Stimulated activated CD4-positive, alpha-beta T cell treated with anti-CD3 and anti-CD28 coated beads, Interleukin-2, amount 100 ng/mL, for 24 hours (primary cell): Measurements from ENCODE around the gene SHC1.

Experiments used
- DNase-seq, 2 donors: peaks; one replicate each; pipeline ENCODE4 v3.0.0-alpha.2; 2020

SHC1 gene

DNA sequence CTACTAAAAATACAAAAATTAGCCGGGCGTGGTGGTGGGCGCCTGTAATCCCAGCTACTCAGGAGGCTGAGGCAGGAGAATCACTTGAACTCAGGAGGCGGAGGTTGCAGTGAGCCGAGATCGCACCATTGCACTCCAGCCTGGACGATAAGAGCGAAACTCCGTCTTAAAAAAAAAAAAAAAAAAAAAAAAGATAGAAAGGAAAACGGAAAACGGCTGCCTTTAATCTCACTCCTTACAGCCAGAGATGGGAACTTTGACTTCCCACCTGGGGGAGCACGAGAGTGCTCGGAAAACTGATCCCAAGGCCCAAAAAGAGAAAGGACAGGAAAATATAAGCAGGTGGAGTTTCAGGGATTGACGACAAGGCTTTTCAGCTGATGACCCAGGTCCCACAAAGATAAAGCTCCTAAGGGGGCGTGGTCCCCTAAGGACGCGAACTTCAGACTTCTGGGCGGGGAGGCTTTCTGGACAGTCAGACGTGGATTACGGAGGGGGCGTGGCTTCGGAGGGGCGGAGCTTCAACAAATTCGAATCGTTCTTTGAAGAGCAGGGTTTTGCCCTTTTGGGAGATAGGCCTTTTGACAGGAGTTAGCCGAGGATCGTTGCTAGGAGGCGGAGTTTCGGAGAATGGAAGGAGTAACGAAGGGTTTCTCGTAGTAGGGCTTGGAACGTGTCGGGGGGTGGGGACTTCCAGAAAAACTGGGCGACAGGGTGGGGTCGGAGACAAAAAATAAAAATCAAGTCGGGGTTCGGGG, 3.0 kb upstream of the SHC1 start:
- peak; percentile 94 to 97 for DNase-seq

DNA sequence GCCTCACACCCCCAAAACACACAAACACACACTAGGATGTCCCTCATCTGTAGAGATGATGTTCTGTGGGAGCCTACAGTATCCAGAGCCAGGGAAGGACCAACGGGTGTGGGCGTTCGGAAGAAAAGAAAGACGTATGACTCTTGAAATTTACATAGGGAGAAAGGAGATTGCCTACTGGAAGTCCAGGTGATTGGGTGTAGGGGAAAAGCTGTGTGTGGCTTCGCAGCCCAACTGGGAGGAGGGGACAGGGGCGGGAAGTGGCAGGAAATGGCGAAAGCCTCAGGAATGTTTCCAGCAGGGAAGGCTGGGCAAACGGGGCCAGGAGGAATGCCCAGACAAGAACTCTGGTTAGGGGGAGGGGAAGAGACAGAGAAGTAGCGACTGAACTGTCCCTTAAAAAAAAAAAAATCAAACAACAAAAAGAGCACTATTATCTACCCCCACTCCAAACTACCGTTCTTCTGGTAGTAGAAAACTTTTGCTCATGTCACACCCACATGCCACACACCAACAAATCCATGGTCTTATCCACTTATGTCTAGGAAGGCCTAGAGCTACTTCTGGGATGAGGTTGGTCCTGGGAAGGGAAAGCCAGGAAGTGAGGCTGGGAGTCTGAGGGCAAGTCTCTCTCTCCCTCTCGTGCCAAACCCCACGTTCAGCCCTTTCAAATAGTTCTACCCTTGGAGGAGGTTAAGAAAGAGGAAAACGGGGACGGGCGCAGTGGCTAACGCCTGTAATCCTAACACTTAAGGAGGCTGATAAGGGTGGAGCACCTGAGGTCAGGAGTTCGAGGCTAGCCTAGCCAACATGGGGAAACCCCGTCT, 2.2 kb upstream of the SHC1 start:
- DNase-seq: no peak

DNA sequence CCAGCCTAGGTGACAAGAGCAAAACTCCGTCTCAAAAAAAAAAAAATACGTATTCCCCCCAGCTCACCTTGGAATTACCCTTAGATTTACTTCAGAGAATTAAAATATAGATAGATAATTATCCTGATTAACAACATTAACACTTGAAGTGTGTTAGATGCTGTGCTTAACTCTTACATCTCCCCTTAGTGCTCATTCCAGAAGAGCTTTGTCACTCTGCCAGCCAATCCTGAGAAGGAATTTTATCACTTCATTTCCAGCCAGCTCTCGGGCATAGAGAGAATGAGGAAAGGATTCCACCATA, 1.6 kb upstream of the SHC1 start:
- no peak for DNase-seq

DNA sequence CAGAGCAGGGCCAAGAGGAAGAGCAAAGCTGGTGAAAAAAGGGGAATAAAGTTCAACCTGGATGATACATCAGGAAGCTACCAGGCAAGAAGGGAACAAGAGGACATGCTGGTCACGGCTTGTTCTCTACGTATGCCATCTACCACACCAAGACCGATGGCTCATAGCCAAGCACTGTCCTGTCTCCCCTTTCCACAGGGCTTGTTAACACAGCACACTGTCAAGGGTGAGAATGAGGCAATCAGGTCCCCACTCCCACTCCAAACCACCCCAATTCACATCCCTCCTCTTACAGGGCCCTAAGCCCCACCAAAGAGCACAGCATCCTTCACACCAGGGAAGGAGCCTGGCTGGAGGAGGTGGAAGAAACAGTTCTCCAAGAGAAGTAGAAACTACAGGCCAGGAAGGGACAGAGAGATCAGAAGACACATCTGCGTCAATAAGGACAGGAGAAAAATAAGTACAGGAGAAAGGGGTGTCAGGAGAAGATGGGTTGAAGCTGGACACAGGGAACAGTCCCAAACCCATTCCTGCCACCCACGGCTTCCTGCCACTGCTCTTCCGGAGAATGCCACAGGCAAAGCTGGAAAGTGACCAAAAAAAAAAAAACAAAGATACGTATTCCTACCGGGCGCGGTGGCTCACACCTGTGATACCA, 923 bp upstream of the SHC1 start:
- no peak for DNase-seq

DNA sequence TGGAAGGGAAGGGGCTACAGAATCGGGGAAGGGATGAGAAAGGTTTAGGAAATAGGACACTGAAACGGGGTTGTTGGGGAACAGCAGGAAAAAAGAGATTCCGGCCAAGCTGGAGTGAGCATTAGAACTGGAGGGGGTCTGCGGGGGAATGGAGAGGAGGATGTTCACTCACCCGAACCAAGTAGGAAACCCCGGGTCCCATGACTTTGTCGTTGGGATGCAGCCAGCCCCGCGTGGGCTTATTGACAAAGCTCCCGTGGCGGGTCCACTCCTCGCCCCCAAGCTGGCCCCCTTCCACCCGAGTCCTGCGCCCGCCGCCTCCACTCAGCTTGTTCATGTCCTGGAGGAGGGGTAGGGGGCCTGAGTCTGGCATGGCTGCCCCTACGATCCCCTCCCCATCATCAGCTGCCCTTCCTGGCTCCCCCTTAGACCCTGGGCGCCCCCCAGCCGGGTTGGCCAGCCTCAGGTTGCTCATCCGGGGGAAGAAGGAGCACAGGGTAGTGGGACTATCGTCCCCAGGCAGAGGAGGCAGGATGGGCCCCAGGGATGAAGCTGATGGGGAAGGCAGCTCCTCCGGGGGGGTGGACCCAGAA, 591 bp downstream of the SHC1 start:
- no peak for DNase-seq

DNA sequence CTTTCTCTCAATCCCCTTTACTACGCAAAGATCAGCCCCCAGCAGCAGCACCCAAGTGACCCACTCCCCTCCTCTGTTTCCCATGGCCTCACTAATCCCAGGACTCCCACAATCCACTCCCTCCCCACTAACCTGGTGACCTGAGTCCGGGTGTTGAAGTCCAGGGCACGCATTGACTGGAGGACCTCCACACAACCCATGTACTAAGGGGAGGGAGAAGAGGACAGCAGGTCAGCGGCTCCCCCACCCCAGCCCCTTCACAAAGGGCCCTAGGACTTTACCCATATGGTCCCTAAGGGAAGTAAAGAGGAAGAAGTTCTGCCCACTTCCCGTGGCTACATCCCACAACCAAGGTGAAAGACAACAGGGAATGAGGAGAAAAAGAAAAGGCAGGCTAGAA, 1.3 kb downstream of the SHC1 start:
- no peak for DNase-seq

DNA sequence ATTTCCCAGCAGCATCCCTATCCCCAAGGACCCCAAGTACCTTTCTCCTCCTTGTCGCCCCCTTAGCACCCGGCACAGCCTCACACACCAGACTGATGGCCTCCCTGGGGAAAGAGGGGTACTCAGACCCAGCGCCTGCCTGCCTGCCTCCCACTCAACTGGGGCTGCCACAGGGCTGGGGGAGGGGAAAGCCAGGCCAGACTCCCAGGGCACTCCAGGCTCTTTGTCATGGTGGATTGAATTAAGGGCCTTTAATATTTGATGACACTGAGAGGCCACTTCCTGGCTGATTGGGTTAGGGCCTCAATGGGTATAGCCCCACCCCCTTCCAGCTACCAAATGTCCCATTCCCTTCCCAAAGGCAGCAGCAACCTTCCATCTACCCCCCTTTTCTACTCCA, 1.8 kb downstream of the SHC1 start:
- DNase-seq: no peak

DNA sequence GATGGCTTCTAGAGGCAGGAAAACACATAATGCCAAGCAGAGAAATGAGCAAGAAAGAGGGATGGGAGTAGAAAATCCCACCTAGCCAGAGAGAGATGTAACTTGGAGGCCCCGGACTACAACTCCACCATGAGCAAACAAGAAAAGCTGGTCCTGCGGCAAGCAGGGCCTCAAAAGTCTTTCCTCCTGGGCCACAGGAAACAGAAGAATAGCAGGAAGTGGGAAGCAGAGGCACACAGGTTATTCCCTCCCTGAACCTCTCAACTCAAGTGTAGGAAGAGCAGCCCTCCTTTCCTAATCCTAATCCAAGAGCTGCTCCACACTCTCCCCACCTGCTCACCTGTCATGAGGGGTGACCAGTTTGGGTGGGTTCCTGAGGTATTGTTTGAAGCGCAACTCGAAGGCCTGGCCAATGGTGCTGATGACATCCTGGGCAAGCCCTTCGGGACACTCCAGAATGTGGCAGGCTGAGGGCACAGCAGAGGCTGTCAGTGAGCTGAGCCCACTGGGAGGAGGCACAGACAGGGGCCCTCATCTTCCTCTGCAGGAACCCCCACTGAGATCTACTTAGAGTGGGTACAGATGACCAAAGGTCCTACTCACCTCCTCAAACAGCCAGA, 3.1 kb downstream of the SHC1 start:
- no peak for DNase-seq

DNA sequence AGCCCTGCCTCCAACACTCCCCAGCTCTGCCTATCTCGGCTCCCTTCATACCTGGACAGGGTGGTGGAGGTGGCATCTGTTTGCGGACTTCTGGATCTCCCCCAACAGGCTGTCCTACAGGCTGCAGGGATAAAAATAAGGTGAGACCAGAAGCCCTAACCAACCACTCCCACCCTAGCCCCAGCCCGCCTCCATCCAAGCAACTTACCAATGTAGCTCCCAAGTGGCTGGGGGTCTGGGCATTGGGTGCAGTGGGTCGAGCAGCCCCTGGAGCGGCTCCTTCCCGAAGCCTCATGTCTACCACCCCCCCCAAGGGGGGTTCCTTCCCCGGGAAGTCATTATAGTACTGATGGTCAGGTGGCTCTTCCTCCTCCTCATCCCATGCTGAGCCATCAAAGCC, 4.4 kb downstream of the SHC1 start:
- no peak for DNase-seq

DNA sequence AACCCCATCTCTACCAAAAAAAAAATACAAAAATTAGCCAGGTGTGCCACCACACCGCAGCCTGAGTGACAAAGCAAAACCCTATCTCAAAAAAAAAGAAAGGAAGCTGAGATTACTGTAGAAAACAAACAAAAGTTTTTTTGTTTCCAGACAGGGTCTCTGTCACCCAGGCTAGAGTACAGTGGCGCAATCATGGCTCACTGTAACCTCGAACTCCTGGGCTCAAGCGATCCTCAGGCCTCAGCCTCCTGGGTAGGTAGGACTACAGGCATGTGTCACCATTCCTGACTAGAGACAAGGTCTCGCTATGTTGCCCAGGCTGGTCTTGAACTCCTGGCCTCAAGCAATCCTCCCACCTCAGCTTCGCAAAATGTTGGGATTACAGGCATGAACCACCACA, 6.2 kb downstream of the SHC1 start:
- DNase-seq: no peak

DNA sequence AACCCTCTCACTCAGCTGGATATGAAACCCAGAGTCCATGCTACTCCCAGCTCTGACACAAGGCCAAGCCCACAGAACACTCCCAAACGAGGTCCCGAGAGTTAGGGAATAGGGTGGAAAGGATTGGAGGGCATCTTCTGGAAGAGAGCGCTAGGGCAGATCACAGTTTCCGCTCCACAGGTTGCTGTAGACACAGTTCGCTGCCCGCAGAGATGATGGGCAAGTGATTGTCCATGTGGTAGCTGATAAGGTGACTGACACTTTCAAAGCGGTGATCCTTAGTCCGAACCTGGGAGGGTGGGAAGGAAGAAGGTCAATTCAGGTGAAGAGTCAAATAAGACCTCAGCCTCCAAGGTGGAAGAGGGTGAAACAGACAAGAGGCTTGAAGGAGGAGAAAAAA, 6.9 kb downstream of the SHC1 start:
- DNase-seq: no peak

DNA sequence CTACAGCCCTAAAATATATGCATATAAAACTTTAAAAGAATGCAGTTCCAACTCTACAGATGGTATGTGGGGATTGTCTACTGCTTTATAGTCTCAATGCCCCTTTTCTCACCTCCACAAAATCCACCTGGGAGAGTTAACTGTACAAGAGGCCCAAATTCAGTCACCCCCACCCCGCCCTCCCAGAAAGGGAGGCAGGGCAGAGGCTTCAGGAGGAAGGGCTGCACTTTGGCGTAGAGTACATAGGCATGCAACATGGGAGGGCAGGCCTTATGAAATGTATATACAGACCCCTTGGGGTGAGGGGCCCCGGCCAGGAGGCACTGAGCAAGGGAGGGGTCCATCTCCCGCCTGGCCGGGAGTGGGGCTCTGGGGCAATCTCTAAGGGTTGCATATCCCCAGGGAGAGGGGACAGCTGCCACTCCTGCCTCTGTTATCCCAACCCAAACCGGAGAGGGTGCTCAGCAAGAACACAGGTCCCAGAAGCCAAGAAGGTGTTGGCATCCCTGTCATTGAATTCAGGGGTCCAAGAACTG, 7.7 kb downstream of the SHC1 start:
- no peak for DNase-seq

DNA sequence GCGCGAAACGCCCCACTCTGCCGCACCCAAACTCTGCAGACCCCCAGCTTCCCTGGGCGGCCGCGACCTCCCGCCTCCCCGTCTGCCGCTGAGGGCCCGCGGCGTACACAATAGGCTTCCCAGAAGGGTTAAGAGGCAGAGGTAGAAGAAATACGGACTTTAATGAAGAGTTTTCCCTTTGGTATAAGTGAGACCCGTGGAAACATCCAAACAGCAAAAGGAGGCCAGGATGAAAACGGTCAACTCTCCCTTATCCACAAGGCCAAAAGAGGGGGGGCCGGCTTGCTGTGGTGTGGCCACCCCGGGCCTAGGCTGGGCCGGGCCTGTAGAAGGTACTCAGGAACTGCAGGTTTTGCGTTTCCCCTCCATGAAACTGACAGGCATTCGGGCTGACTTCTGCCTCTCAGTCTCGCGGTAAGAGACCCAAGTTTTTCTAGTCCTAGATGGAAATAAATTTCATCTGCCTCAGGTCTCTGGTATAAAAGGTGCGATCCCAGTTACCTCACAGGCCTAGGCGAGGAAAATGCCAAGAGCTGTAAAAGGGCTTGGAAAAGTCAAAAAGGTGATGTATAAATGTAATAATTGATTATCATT, 8.3 kb downstream of the SHC1 start:
- DNase-seq: no peak

DNA sequence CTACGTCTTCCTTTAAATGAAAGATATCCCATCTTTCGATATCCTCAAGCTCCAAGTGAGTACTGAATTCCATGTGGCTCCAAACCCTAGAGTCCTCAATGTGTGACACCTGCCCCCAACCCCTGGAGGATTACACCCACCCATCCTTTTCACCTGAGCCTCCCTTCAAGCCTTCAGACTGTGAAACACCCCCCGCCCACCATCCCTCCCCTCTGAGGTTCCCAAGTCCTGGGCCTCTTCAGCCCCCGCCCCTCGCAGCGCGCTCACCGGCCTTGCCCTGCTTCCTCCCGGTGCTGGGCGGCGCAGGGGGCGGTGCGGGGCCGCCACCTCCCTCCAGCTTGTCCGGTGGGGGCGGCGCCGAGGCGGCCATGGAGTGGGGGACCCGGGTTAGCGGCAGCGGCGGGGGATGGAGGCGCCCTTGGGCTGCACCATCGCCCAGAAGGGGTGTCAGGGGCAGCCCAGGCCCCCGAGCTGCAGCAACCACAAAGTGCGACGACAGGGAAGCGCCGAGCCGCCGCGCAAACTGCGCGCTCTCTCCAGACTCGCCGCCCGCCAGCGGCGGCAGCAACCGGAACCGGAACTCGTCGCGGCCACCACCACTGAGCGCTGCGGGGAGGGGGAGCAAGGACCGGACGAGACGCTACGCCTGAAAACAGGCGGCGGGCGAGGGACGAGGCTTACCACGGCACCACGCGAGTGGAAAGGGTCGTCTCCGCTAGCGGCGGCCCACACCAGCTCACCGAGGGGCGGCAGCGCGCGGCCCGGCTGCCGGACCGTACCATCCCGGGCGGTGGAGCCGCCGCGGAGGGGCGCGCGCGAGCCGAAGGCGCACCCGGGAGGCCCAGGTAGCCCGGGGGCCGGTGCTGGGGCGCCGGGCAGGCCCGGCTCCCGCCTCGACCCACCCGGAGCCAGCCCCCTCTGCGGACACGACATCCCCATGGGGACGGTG, 9.1 kb downstream of the SHC1 start, which contains the start of gene PYGO2:
Gene PYGO2 (minus strand): TSS at position 576 of the 949 bp plus-strand sequence. CDS start 206 bp downstream, at position 370.
- peak; percentile 84 to 89 for DNase-seq

DNA sequence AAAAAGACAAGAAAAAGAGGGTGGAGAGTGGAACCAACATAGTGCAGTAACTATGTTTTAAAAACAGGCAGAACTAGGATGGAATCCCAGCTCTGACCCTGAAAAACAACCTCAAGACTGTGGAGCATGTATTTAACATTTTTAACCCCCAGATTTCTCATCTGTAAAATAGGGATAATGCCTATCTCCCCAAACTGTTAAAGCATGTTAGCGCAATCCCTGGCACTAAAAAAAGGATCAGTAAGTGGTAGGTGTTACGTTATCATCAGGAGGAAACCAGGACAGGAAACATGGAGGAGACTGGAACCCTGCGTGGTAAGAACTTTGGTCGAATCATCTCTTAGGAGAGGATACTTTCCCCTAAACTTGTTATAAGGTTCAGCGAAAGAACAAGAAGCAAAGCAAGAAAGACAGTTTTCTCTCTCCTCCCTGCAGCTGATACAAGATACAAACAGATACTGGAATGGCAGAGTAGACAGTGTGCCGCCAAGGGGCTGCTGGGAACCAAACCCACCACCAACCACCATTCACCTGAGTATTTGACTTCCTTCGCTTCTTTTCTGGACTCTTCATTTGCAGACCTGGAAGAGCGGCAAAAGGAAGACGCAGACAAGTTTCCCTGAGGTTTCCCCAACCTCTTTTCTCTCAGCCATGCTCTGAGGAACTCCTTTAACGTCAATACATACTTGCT, 10.0 kb downstream of the SHC1 start:
- DNase-seq: no peak

DNA sequence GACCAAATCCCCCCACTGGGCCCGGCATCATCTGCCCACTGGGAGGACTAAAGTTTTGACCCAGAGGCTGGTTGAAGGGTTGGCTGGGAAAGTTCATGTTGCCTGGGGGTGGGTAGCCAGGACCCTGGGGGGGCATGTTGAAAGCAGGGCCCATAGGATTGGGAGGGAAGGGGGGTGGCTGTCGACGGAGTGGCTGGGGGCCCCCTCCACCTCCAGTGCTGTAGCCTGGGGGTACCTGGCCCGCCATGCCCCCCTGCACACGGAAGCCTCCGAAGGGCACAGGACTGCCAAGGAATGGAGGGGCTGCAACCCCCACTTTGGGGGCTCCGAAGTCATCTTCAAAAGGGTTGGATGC, 11.1 kb downstream of the SHC1 start:
- DNase-seq: no peak

DNA sequence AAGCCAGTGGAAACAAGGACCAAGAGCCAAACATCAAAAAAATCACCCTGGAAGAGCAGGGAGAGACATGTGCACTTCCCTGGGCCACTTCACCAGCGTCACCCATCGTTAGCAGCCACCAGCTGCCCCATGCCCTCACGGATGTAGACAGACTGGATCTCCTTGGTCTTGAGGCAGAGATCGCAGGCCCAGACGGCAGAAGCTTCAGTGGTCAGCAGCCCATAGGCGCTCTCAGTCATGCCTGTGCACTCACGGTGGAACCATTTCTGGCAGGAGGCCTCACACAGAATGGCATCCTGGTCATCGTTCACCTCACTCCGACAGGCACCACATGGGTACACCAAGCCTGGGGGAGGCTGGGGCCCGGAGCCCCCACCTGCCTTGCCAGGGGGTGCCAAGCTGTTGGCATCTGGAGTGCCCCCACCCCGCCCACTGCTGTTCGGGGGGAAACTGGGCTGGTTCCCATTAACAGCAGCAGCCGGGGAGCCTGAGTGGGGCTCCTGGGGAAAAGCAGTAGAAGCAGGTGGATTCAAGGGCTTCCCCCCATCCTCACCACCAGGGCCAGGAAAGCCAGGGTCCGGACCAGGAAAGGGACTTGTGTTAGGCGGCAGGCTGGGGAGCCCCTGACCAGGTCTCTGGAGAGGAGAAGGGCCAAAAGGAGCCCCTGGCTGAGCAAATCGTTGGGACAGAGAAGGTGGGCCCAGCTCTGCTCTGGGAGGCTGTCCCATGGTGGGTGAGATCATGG, 11.7 kb downstream of the SHC1 start:
- DNase-seq: no peak

DNA sequence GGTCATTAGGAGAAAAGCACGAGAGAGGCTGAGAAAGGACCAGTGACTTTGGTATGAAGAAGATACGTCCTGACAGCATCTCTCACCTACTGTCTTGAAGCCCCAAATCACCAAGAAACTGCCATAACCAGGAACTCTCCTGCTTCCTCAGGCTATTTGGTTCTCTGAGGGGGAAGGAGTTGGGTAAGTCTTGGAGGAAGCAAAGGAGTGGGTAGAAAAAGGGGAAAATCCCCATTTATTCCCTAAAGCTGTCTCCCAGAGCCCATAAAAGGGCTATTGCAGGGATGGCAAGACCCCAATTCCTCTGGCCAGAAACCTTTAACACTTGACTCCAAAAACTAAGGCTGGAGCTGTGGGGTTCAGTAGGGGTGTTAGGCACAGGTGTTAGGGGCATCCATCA, 12.5 kb downstream of the SHC1 start:
- DNase-seq: no peak

DNA sequence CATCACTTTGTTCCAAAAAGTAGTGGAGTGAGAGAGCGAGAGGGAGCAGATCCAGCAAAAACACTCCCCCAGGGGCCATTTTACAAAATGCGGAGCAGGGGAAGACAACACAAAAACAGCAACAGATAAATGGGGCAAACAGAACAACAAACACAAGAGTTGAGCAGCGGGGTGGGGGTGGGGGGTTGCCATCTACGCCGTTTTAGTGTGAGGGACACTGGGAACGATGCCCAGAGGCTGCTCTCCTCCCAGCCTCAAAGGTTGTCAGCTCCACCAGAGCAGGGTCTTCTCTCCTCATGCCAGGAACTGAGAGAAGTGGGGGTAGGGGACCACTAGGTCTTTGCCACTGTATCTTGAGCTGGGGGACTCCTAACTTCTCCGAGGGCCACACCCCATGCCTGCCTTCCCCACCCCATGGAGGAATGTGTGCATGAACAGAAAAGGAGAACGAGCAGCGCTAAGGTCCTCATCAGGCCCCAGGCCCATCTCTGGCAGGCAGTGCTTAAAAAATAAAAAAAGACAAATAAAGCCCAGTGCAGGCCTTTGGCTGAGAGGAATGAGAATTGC, 13.4 kb downstream of the SHC1 start:
- DNase-seq: no peak

DNA sequence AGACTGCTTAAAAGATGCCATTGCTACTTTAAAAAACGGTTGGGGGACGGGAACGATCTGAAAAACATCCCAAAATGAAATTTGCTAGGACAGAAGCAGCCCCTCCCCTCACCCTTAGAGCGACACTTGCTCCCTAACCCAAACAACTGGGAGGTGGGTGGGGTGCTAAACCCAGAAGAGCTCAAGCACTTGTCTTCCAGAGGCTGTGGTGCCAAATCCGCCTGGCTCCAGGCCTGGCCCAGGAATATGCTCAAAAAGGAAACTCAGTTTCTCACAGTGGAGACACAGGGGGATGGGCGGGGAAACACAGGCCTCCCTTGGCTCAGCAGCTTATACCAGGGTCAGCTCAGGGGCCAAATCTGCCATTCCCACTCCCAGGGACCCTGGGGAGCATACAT, 14.0 kb downstream of the SHC1 start:
- no peak for DNase-seq
